ENCODE data around the gene MLC1.

MLC1 gene

DNA sequence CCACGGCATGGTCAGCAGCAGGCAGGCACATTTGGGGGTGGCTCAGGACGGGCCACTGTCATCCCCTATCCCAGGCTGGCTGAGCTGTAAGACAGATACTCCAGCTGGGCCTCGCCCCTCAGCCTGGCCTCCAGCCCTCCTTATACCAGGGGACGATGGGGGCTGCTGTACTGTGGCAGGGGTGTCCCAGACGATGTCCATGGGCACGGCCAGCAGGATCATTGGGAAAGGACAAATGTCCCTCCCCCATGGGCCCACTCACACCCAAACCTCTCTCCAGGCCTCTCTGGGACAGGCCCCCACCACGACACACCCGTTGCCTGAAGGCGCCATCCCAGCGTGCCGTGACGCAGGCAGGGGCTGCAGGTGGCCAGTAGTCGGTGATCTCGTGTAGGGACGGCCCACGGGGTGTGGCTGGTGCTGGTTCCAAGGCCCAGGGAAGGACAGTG is 71.1 kb downstream of the MLC1 start:
- DNase-seq, result no peak

- no peak for DNase-seq
Observed at GRCh38 chr22:50012211-50013181, 72.7 kb downstream of the MLC1 start, which contains the start of gene IL17REL. Gene IL17REL (minus strand): TSS chr22:50012765. CDS start chr22:50012646, 119 bp downstream.

GRCh38 chr22:50011447-50012210 is 73.6 kb downstream of the MLC1 start:
- DNase-seq, result no peak

- peak; percentile 76 for DNase-seq
Observed at GRCh38 chr22:50010676-50011446, 74.4 kb downstream of the MLC1 start.

DNA sequence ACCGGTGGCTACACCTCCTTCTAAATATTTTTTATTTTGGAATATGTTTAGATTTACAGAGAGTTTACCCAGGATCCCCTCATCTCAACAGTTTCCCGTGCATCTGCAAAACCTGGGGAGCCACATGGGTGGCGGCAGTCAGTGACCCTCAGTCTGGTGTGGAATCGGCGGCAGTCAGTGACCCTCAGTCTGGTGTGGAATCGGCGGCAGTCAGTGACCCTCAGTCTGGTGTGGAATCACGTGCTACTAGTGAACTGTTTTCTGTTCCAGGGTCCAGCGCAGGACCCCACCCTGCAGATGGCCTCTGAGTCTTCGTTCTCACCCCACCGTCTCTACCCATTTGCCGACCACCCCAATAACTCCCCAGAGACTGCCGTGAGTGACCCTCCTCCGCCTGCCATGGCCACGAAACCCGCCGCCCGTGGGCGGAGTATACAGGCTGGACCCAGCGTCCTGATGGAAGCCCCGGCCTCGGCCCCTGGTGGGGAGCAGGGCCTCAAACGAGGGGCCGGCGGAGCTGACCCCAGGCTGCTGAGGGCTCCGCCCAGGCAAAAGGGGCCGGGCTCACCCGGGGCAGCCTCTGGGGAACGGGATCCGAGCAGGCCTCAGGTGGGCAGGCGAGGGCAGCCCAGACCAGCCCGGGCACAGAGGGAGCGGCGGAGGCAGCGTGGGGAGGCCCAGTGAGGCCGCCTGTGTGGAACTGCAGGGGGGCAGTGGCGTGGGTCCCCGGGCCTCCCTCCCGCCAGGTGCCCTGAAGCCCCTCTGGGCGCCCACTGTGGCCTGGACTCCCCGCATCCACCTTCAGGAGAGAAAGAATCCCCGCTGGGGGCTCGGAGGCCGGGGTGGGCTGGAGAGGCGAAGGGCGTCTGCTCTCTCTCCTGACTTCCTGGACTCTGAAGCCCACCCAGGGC is 75.2 kb downstream of the MLC1 start:
- DNase-seq, result no peak

All from CD4-positive, alpha-beta T cell treated with Interleukin-4 for 4 hours (primary cell).